HG02970 (cell line): ENCODE data around the gene FCER1G.

ENCODE experiments used
- ATAC-seq: cut with Tn5 transposase; IDR thresholded peaks from one replicate; pipeline ENCODE4 v1.9.1; 2021; ENCODE audit warnings: mild to moderate bottlenecking, moderate library complexity, moderate number of reproducible peaks; ENCODE audit not compliant: unreplicated experiment, low FRiP score

Gene FCER1G

GRCh38 chr1:161187311-161187710 is 27.8 kb upstream of the FCER1G start:
- no peak for ATAC-seq

GRCh38 chr1:161188381-161188780 is 26.7 kb upstream of the FCER1G start:
- ATAC-seq = no peak

- no peak for ATAC-seq
Observed at GRCh38 chr1:161189036-161189435, 26.1 kb upstream of the FCER1G start.

GRCh38 chr1:161190962-161191521 is 24.1 kb upstream of the FCER1G start:
- ATAC-seq = no peak

GRCh38 chr1:161191971-161192370 is 23.1 kb upstream of the FCER1G start:
- ATAC-seq = no peak

GRCh38 chr1:161192476-161193465 is 22.3 kb upstream of the FCER1G start:
- no peak for ATAC-seq

GRCh38 chr1:161193561-161194235 is 21.4 kb upstream of the FCER1G start:
- ATAC-seq = no peak

GRCh38 chr1:161195171-161195570 is 19.9 kb upstream of the FCER1G start:
- no peak for ATAC-seq

GRCh38 chr1:161196111-161196510 is 19.0 kb upstream of the FCER1G start:
- no peak for ATAC-seq

- ATAC-seq = no peak
Observed at GRCh38 chr1:161196521-161197451, 18.3 kb upstream of the FCER1G start.

GRCh38 chr1:161197560-161198193 is 17.4 kb upstream of the FCER1G start:
- no peak for ATAC-seq

GRCh38 chr1:161198194-161198896 is 16.8 kb upstream of the FCER1G start:
- no peak for ATAC-seq

- no peak for ATAC-seq
Observed at GRCh38 chr1:161198897-161199431, 16.1 kb upstream of the FCER1G start, which contains the start of gene ADAMTS4. TSS of gene ADAMTS4 (minus strand) at chr1:161199054. CDS start at chr1:161198627, 427 bp downstream.

GRCh38 chr1:161199506-161200139 is 15.5 kb upstream of the FCER1G start:
- no peak for ATAC-seq

GRCh38 chr1:161200421-161200991 is 14.6 kb upstream of the FCER1G start:
- ATAC-seq = no peak

GRCh38 chr1:161200992-161201835 is 13.9 kb upstream of the FCER1G start:
- ATAC-seq = no peak
